IPS-18c (cell line): ENCODE results near the gene IQUB.
"Not testable (repeated sequence)": the region's sequence is repeated elsewhere in the genome, so short reads cannot be mapped to it uniquely, and the experiment has no call there.

ENCODE experiments used
- H3K4me3 ChIP-seq: 2 replicates; pipeline ENCODE4 v1.7.0; 2013; ENCODE audit warnings: low read depth, mild to moderate bottlenecking, low read length, moderate library complexity; ENCODE audit not compliant: insufficient read depth
- H3K9me3 ChIP-seq: one replicate; pipeline ENCODE4 v1.6.1; 2013; ENCODE audit warnings: mild to moderate bottlenecking, low read length, moderate library complexity; ENCODE audit not compliant: control insufficient read depth, insufficient read depth

Gene IQUB

DNA sequence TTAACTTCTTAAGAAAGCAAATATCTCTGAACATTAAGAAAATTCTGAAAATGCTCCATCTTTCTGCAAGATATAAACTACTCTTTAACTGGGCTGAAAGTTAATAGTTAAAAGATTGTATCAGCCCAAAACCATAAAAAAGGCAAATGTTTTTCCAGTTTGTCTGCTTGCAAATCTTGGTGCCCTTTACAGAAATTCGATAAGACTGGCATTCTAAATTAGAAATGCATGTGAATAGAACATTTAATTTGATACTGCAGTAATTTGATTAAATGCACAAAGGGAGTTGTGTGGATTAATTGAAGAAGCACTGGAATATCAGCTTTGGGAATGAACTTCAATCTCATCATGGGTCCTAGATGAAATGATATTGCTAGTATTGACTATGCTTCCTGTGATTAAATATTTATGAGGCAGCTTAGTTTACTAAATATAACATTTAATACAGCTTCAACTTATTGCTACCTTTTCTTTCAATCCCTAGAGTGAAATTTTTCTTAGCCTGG, 78.4 kb downstream of the IQUB start:
- H3K9me3 ChIP-seq, result peaks cover under 1% of the 10 kb centered on the region
- no peak overlapping the region for H3K4me3 ChIP-seq

DNA sequence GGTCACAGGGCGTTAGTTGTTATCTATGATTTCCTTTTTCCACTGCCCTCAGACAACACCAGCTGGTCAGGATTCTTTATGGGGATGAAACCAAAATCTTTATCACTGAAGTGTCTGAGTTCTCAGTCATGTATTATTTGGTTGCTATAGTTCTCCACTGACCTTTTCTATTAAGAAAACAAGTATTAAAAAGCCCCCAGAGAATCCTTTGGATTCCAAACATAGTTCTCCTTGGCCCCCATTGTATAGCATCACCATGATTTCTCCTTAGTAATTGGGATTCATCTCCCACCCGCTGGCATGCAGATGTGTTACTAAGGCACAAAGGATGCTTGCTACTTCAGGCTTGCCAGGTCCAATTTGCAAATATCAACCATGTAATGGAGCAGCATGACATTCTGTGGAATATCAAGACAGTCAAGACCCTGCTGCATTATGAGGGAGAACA, 94.3 kb downstream of the IQUB start:
- H3K4me3 ChIP-seq, result no peak overlapping the region

DNA sequence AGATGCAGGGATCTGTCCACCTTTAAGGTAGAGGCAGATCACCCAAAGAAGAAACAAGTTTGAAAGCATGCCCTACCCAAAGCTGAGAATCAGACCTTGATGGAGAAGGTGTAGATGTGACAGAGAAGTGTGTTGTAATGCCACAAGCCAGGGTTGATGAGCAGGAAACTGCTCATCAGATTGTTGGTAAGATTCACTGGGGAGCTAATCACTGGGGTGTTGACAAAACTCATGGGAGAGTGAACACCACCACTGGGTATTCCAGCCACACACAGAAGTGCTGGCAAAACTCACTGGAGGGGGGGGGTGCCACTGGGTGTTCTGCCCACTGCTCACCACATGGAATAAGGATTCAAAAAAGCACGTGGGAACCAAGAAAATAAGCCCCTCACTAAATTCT, 95.2 kb downstream of the IQUB start:
- Histone ChIP-seq H3K4me3 (no peak overlapping the region), H3K9me3 (no peaks in the 10 kb centered on the region)

More for the DNA sequence above, 94.3 kb downstream of the IQUB start:
- no peaks in the 10 kb centered on the region for H3K9me3 ChIP-seq

DNA sequence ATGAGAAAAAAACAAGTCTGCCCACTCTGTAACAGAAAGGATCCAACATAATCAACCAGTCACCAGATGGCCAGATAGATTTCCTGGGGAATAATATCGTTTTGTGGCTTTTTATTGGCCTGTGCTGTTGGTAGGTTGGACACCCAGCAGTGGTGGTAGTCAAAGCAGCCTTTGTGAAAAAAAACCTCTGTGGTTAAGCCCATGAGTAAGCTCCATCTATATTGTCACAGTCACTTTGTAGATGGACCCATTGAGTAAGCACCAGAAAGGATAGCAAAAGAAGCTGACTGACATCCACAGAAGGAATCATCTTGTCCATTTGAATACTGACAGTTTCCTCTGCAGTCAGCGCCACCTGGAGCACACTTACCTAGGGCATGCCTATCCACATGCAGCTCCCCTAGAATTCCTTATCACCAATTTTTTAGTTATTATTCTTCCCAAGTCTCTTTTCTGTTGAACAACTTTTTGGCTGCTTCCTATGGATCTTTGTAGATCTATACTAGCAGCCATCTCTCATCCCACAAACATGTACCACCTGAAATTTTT, 96.9 kb downstream of the IQUB start:
- no peaks in the 10 kb centered on the region for H3K9me3 ChIP-seq
- no peak overlapping the region for H3K4me3 ChIP-seq

GRCh38 chr7:123435080-123435700, 99.2 kb downstream of the IQUB start:
- H3K4me3 ChIP-seq, result no peak overlapping the region
- H3K9me3 ChIP-seq, result no peaks in the 10 kb centered on the region

DNA sequence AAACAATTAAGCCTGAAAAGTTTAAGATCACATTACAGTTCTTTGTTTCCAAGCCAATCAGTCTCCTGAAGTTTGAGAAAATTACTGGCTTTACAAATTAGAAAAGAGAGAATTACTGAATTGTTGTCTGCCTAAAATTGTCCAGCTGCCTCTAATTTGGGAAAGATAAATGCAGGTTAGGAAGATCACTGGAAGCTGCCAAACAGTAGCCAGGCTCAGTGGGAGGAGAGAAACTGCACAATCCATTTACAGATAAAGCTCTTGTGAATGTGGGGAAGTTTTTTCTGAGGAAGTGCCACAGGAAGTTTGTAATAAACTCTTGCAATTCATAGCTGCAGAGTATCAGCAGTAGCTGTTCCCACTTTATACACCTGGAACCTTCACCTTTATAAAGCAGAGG, 100.7 kb downstream of the IQUB start:
- no peaks in the 10 kb centered on the region for H3K9me3 ChIP-seq

GRCh38 chr7:123432601-123433000, 101.8 kb downstream of the IQUB start:
- Histone ChIP-seq H3K9me3 (no peaks in the 10 kb centered on the region), H3K4me3 (no peak overlapping the region)

More for the DNA sequence above, 100.7 kb downstream of the IQUB start:
- H3K4me3 ChIP-seq, result no peak overlapping the region

DNA sequence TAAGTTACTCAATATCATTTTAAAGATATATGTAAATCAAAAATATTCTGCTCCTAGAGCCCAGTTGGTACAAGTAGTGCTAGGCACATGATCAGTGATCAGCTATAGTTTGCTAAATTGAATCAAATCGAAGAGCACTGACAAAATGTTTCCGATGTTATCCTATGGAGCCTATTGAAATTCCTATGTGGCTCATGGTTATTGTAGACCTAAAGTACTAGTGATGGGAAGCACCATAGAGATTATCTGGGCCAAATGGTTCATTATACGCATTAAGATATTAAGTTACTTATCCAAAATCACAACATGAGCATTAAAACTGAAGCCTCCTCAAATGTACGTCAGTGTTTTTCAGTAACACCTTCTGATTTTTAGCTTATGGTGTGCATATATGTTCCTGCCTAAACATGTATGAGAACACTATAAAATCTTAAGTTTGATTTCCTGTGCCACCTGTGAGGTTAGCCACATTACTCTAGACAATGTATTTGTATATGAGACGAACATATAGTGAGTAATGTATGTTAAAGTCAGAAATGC, 103.2 kb downstream of the IQUB start:
- Histone ChIP-seq H3K4me3 (no peak overlapping the region), H3K9me3 (no peaks in the 10 kb centered on the region)

GRCh38 chr7:123425246-123425645, 109.1 kb downstream of the IQUB start:
- H3K4me3 ChIP-seq, result no peak overlapping the region
- peaks cover 2% of the 10 kb centered on the region for H3K9me3 ChIP-seq

- peaks cover 2% of the 10 kb centered on the region for H3K9me3 ChIP-seq
- no peak overlapping the region for H3K4me3 ChIP-seq
Observed at GRCh38 chr7:123424463-123424862, 109.9 kb downstream of the IQUB start.

- Histone ChIP-seq H3K9me3 (peaks cover 3% of the 10 kb centered on the region), H3K4me3 (no peak overlapping the region)
Observed at GRCh38 chr7:123423622-123424021, 110.8 kb downstream of the IQUB start.

DNA sequence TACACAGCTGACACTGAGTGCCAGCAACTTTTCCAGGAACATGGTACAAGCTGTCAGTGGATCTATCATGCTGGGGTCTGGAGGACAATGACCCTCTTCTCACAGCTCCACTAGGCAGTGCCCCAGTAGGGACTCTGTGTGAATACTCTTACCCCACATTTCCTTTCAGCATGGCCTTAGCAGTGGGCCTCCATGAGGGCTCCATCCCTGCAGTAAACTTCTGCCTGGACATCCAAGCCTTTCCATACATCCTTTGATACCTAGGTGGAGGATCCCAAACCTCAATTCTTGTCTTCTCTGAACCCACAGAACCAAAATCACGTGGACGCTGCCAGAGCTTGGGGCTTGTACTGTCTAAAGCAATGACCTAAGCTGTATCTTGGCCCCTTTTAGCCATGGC, 116.8 kb downstream of the IQUB start:
- Histone ChIP-seq H3K4me3 (peak overlapping the region; percentile 24; the same call in 1 of the 2 replicates), H3K9me3 (peaks cover 12% of the 10 kb centered on the region)

- Histone ChIP-seq H3K4me3 (no peak overlapping the region), H3K9me3 (peaks cover 10% of the 10 kb centered on the region)
Observed at GRCh38 chr7:123415625-123416024, 118.8 kb downstream of the IQUB start.

DNA sequence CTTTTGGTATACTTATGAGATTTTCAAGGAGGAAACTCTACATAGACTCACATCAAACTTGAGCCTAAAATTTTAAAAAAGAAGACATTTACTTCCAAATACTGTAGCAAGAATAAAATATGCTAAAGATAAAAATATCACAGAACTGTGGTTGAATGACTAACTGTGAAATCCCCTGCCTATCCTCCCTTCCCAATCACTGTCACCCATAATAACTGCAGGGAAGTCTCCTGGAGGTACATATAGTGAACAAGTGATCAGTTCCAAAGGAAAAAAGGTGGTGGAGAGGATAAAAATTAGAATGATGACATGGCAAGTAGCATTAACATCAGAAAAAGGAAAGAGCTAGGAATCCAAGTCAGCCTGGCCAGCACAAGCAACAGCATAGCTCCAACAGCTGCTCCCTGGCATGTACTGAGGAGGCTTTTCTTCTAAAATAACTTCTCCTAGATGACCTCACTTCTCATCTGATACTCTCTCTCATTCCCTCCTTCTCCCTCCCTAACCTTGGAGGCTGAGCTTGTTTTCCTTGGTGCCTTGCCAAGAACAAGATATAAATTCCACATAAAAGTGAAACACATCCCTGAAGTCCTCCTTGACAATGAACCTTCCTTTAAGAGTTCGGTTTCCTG, 124.0 kb downstream of the IQUB start:
- Histone ChIP-seq H3K9me3 (no peaks in the 10 kb centered on the region), H3K4me3 (no peak overlapping the region)

DNA sequence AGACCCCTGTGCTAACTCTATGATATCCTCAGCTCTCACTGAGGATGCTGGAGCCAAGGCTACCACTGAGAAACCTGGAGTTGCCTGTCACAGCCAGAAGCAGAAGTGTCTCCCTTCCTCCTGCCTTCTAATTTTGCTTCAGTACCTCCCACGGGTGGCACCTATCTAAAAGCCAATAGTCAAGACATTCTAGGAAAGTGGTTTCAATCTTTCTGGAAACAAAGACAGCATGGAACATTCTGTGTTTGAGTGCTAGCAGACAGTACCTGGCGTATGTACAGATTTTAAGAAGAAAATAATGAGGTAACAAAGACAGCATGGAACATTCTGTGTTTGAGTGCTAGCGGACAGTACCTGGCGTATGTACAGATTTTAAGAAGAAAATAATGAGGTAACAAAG, 126.4 kb downstream of the IQUB start:
- not testable (repeated sequence) for H3K9me3 ChIP-seq, H3K4me3 ChIP-seq
